Superior temporal gyrus (tissue), 1 donor: ENCODE results near the gene GATB.
A peak's percentile ranks its signal among the peaks of the same experiment; 100 is the strongest.
"Not testable (repeated sequence)": the region's sequence is repeated elsewhere in the genome, so short reads cannot be mapped to it uniquely, and the experiment has no call there.

ENCODE experiments used
- DNase-seq: peaks from one replicate; pipeline ENCODE4 v3.0.0-alpha.2; 2016; ENCODE audit errors: extremely low spot score

GATB gene

DNA sequence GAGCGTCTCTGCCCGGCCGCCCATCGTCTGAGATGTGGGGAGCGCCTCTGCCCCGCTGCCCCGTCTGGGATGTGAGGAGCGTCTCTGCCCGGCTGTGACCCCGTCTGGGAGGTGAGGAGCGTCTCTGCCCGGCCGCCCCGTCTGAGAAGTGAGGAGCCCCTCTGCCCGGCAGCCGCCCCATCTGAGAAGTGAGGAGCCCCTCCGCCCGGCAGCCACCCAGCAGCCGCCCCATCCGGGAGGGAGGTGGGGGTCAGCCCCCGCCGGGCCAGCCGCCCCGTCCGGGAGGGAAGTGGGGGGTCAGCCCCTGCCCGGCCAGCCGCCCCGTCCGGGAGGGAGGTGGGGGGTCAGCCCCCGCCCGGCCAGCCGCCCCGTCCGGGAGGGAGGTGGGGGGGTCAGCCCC lies 29.1 kb downstream of the GATB start:
- DNase-seq, result not testable (repeated sequence)

DNA sequence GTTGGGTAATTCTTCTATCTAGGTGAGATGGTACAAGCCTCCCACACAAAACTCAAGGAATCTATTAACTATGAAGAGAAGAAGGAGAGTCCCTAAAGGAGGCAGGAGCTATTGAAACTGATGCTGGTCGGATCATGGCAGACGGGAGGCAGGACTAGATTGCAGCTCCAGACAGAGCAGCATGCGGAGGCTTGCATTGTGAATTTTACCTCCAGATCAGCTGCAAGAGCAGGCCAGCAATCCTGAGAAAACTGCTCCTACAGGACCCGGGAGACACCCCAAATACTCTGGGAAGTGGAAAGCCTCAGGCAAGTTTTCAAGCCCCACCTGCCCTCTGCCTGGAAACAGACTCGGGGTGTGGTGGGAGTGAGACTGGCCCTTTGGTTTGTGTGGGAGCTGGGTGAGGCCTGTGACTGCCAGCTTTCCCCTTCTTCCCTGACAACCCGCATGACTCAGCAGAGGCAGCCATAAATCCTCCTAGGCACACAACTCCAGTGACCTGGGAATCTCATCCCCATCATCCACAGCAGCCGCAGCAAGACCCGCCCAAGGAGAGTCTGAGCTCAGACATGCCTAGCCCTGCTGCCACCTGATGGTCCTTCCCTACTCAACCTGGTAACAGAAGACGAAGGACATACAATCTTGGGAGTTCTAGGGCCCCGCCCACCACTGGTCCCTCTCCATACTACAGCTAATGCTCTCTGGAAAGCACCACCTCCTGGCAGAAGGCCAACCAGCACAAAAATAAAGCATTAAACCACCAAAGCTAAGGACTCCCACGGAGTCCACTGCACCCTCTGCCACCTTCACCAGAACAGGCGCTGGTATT lies 30.9 kb downstream of the GATB start:
- DNase-seq, result no peak

DNA sequence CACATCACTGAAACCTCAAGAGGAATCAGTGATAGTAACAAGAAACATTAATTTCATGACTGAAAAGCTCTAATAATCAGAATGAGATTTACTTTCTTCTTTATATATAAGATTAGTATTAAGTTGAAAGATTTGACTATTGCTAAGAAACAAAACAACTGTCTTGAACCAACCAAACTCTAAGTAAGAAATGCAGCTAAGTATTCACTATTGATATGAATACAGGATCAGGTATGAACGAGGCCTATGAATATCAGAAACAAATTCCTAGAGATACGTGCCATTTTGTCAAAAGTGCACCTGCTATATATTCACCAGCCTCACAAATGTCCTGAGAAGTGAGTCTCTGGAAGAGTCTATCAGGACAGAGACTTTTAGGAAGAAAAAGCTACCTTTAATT lies 32.1 kb downstream of the GATB start:
- DNase-seq, result no peak

DNA sequence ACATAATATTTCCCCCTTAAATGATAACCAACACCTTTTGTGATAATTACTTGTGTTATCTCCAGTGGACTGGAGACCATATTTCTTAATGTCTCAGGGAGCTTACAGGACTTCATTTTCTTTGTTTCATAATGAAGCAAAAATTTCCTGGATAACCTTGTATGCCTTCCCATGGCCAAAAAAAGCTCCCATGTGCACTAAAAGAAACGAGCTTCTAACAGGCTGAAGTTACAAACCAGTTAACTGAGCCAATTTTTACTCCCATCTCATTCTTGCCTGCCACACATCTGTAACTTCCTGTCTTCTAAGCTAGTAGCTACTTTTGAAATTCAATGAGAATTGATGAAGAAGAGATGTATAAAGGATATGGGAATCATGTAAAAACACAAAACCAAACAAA lies 32.8 kb downstream of the GATB start:
- DNase-seq, result no peak

DNA sequence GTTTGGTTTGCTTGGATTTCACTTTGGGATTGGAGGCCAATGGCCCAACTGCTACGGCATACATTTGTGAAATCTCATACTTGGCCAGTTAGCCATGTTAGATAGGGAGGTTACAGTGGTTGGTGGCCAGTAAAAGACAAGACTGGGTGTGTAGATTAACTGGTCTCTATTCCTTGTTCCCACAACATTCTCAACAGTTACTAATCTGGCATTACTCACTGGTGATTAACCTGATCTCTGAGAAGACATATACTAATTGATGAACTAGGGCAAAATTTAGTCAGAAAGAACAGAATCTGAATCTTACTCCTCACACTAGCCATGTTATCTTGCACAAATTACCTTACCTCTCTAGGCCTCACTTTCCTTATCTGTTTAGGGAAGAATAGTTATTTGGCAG lies 33.4 kb downstream of the GATB start:
- DNase-seq, result no peak

DNA sequence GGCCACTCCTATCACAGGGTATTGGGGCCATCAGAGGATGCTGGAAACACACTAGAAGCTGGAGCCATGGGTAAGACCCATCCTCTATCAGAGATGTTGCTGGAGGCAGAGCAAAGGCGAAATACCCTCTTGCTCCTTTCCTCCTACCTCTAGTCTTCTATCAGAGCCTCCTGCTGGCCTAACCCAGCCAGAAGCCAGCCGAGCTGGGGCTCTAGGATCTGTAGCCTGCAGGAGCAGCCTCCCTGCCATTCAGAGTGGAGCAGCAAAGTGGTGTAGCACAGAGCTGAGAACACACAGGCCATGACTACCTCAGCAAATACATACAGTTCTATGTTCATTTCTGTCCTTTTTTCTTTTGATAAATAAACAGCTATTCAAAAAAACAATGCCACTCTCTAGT lies 35.7 kb downstream of the GATB start:
- no peak for DNase-seq

DNA sequence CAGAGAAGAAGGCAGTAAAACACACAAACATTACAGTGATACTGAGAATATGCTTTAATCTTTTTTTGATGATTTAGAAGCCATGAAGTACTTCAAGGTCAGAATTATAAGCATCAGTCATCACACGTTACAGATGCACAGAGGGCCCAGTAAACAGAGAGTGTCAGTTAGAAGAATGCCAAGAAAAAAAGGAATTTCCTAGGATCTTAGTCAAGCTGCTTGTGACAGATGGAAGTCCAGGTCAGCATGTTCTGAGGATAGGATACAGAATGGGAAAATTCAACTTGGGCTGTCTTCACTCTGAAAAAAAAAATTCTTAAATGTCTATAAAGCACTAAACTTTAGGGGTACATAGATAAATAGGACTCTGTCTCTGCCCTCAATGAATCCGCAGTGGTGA lies 38.9 kb downstream of the GATB start:
- no peak for DNase-seq

DNA sequence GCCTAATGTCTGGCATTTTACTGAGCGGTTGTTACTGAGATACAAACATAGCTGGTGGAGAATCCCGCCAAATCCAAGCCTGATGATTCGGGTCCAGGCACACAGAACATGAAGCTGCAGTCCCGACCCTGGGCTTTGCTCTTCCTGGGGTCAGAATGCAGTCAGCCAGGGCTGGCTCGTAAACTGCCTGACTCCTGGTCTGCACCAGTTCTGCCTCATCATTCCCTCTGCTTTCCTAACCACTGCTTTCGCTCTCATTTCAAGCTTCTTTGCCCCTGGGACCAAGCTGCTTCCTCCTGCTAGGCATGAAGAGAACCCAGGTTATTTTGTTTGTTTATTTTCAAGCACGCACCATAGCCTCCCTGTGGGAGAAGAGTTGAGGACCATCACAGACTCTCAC lies 39.3 kb downstream of the GATB start:
- DNase-seq, result no peak

DNA sequence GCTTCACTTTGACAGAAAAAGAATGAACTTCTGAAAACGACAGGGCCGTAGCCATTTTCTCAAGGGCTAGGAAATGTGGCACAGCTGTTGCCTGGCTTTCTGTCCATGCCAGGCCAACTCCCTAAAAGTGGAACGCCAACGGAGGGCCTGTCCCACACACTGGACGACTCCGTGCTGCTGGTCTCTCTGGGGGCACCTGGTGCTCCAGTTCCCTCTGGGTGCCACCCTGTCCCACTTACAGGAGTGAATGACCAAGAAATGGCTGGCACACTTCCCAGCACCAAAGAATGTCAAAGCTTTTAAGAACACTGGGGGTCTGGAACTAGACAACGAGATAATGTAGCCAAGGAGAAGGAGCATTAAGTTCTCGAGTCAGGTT lies 40.9 kb downstream of the GATB start:
- DNase-seq, result no peak

DNA sequence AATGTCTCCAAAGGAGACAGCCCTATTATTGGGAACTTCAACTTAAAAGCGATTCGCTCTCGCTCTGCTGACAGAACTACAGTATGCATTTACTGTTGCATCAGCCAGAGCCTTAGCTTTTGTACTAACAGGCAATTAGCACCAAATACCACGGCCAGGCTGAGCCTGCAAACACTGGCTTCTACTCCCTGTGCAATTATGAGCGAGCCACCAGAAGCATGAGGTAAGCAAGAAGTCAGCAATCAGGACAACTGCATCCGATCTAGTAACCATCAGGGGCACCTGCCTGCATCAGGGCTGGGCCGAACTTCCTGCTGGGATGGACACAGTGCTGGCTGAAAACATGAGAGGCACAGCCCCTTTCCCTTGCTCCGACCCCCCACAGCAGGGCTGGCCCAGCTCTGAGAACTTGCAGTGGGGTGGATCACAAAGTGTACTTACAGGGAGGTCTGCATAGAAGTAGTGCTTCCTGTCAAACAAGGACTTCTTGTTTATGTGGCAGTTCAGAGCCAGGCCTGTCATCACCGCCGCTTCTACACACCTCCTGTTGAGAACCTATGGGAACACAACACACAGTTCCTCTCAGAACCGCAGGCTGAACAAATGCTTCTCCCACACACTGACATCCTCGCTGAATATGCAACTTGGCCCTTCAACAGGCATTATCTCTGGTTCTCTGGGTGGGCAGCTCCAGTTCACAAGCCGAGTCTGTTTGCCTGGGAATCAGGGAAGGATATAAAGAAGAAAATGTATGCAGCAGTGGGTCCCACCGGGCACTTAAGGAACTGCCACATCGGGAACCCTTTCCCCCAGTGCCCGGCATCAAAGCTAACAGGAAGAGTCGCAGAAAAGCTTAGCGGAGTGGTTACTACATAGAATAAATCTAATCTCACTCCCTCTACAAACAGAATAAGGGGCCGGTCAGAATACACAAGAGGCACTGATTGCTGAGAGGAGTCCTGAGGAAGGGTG lies 41.5 kb downstream of the GATB start:
- DNase-seq, result no peak

DNA sequence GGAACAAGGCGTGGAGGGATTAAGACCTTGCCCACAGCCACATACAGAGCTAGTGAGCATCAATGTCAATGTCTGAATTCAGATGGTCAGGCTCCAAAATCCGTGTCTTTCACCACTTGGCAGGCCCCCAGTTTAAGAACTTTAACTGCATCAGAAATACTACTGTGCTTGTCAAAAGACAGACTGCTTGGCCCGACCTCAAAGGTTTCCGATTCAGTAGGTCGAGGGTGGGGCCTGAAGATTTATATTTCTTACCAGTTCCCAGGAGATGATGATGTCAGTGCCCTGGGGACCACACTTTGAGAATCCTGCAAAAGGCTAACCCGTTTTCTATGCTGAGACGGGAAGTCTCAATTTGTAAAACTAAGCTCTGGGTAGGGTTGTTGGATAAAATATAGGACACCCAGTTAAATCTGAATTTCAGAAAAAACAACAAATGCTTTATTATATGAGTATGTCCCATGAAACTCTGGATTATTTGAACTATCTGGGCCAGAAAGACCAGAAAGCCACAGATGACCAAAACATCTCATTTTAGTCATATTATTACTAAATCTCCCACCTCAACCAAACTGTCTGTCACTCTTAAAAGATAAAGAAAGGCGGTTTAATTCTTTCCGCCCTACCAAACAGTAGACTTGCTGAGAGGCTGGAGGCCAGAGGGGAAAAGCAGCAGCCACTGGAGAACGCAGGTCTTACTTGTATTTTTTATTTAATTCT lies 42.7 kb downstream of the GATB start:
- DNase-seq, result no peak

DNA sequence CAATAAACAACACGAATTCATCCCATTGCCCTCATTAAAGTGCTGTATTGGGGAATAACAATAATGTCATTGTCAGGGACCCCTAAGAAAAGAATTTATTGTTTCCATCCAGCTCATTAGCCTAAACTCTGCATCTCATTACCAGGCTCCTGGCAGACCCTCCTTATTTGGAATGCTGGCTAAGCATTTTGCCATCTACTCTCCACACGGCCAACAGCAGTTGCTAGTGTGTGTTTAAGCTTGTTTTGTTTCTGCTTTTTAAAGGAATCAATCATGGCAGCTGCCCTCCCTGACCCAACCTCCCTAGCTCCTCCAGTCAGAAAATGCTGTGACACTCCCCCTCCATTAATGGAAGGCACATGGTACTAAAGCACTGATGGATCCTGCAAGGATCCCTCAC lies 43.5 kb downstream of the GATB start:
- DNase-seq, result peak; percentile 92

DNA sequence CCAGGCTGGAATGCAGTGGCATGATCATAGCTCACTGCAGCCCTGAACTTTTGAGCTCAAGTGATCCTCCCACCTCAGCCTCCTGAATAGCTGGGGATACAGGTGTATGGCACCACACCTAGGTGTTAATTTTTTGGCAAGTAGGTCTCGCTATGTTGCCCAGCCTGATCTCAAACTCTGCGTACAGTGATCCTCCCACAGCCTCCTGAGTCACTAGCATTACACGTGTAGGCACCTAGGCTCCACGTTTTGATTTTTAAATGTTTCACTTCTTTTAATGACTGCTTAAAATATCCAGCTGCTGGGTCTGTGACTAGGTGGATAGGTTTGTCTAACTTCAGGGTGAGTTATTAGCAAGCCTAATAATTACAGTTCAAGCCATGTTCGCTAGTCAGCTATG lies 44.5 kb downstream of the GATB start:
- no peak for DNase-seq

DNA sequence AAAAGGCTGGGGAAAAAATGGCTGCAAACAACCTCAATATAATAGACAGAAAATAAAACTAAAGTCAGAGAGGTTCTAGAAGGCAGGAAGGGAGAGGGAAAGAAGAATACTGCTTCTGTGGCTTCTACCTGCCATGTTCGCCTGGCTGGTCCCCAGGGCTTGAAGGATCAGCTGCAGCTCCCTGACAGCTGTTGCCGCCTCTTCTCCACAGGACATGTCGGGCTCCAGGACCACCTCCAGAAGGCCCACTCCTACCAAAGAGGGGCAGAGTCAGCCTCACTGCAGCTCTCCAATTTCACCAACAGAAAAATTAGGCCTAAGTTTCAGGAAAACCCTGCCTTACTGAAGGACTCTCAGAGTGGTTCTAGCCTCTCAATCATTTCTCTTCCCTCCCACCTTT lies 44.9 kb downstream of the GATB start:
- no peak for DNase-seq

DNA sequence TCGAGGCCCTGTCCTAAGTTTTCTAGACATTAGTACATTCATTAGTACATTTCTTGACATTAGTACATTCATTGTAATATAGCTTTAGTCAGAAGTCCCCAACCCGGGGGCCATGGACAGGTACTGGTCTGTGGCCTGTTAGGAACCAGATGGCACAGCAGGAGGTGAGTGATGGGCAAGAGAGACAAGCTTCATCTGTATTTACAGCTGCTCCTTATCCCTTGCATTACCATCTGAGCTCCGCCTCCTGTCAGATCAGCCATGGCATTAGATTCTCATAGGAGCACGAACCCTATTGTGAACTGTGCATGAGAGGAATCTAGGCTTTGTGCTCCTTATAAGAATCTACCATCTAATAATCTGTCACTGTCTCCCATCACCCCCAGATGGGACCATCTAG lies 48.0 kb downstream of the GATB start:
- DNase-seq, result no peak

DNA sequence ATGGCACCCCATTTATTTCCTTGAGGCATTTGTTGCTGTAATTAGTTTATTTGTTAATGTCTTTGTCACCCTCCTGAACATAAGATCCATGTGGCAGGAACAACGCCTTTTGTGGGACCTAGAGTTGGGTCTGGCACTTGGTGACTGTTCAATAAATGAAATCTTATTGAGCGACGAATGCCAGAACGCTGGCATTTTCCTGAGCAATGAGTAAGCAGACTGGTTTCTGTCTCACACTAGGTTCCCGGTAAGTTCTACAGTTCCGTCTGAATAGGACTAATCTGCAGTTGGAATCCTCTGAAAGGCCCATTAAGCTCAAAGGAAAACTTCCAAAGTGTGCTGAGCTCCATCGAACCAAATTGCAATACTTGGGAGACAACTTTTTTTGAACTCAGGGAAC lies 49.2 kb downstream of the GATB start:
- DNase-seq, result peak; percentile 55

DNA sequence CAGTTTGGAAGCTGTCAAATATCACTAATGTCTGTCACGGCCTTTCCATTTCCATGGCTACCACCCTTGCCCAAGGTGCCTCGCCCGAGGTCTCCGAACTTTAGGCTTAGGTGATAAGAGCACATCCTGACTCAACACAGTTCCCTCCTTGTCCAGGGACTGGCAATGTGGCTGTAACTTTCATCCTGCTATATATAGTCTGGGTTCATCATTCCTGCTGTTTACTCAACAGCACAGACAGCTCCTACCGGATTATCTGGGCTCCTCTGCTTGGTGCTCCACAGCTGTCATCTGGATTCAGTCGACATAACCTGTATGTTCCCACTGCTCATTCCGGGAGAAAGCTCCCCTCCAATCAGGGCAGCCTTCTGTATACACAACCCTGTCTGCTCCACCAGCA lies 51.2 kb downstream of the GATB start:
- DNase-seq, result no peak

DNA sequence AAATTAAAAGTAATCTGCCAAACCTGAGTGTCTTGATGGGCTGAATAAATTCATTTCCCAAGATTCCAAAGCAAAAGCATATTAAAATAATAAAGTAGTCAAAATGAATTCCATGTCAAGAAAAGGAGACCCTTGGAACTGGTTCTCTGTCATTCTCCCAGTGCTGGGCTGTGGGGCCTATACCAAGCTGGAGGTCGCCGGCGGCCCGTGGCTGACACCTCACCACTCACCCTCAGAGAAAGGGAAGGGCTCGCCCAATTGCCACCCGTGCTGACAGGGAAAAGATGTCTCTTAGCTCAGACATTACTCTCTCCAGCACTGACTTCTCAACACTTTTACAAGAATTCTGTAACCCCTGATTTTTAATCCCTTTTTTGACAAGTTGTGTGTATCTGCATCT lies 51.7 kb downstream of the GATB start:
- DNase-seq, result no peak

DNA sequence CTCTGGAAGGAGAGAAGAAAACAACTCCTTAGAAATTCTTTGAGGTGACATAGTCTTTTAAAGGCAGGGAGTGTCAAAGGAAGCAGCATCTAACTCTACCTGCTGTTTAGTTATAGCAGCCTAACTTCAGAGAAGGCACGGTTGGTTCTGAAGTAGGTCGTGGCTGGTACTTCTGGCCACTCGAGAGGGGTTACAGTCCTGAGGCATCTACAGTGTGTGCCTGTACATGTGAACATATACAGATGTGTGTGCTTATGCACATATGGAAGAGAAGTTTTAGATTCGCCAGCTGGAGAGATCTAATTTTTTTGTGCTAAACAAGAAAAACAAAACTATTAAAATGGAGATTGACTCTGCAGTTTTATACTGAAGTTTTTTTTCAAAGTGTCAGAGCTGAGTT lies 52.7 kb downstream of the GATB start:
- no peak for DNase-seq

DNA sequence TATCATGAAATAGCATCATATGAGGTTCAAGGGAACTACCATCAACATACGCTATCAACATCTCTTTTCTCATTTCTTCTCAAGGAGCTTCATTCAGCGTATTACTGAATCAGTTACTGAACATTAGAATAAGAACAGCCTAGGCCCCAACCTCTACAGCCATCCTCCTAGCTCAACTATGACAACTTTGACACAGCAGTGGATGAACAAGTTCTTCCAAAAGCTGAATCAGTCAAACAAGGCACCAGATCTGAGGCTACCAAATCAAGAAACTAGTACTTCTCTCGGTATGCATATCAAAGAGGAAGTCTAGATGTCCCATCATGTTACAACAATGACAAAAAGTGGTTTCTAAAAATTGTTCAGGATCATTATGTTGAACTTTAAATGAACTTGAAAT lies 57.4 kb downstream of the GATB start:
- no peak for DNase-seq

DNA sequence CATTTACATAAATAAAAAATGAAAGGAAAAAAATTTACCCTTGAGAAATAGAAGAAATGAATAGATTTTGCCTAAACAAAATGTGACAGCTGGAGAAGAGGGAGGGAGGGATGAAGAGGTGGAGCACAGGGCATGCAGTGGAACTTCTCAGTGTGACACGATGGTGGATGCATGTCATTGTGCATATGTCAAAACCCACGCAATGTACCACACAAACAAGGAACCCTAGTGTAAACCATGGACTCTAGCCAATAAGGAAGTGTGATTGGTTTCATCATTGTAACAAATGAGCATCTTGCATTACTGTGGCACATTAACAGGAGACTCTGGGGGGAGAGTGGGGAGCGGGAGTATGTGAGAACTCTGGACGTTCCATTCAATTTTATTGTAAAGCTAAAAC lies 58.6 kb downstream of the GATB start:
- DNase-seq, result no peak

DNA sequence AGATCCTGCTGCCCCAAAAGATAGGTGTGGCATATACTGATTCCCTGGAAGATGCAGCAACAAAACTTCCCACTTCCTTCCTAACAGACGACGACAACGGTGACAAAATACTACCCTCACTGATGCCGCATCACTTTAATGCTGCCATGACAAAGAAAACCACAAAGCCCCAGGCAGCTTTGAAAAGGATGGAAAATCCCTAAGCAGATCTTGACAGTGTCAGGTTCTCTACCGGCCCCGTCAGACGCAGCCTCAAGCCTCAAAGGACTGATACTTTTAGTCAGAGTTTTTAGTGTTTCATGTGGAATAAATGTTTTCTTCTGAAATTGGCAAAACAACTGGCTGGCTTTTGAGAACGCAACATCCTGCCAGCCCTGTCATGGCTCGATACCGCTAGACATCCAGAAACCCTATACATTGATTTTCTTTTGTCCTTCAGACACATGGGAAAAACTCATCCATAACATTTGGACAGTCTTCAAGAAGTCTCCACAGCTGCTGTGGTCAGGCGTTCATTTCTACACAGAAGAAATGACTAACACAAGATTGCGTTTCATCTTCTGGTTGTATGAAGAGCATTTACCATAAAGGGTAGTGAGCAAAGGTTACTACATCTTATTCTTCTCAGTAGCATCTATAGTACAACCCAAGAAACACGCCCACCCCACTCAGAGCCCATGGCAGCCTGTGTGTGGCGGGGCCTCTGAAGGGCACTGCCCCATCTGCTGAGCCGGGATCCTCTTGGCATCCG lies 60.1 kb downstream of the GATB start:
- DNase-seq, result no peak
